ENCODE data around the gene CFAP46.

The CFAP46 gene

GRCh38 chr10:132927824-132928223, 14.5 kb downstream of the CFAP46 start:
- TF ChIP-seq CTCF (IDR thresholded peaks at IDR 0.05) = no peak
- Histone ChIP-seq H3K9me3 (no peaks in the 10 kb centered on the region), H3K4me3 (no peak overlapping the region), H3K27ac (no peak overlapping the region), H3K27me3 (peaks cover 0 to 17% of the 10 kb centered on the region in 2 donors), H3K4me1 (no peaks in the 10 kb centered on the region), H3K36me3 (no peaks in the 10 kb centered on the region)
- DNase-seq = no peak
- intact Hi-C loops (cut with DNase I; ENCODE audit: low total_unique reads) = no loop called here

DNA sequence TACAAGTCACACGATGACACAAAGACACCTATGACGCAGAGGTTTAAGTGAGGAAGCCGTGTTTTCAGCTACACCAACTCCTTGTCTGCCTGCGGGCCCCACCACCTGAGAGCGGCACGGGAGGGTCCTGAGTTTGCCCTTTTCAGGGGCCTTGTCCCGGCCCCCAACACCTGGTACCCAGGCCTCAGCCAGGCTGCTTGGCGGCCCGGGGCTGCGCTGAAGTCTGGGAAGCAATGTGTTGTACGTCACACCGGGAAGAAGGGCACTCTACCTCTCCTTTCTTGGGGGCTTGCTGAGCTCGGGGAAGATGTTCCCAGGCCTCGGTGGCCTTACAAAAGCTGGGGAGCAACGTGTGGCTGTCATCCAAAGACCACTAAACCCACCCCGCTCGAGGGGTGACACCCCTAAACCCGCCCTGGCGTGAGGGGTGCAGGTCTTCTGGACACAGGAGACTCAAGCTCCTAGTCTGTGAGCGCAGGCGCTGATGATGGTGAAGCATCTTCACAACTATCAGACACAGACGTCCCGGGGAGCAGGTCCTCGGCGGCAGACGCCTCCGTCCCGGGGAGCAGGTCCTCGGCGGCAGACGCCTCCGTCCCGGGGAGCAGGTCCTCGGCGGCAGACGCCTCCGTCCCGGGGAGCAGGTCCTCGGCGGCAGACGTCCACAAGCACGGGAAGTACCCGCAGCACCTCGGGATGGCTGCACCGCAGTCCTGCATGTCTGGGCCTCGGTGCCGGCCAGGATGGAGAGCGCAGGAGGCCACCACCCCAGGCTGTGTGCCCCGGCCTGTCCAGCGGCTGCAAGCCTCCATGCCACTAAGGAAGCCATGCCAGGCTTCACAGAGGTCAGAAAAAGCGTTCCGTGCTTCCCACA, 15.4 kb downstream of the CFAP46 start:
- no peaks in the 10 kb centered on the region for H3K36me3 ChIP-seq
- intact Hi-C loops (cut with DNase I; ENCODE audit: low total_unique reads) = no loop called here
- no peak overlapping the region for H3K27ac ChIP-seq
- TF ChIP-seq CTCF (IDR thresholded peaks at IDR 0.05) = no peak
- no peaks in the 10 kb centered on the region for H3K9me3 ChIP-seq
- no peaks in the 10 kb centered on the region for H3K4me1 ChIP-seq
- H3K4me3 ChIP-seq = no peak overlapping the region
- DNase-seq = no peak
- peaks cover 0 to 22% of the 10 kb centered on the region in 2 donors for H3K27me3 ChIP-seq

GRCh38 chr10:132926070-132926469, 16.3 kb downstream of the CFAP46 start:
- intact Hi-C loops (cut with DNase I; ENCODE audit: low total_unique reads) = no loop called here
- Histone ChIP-seq H3K4me1 (no peaks in the 10 kb centered on the region), H3K9me3 (no peaks in the 10 kb centered on the region), H3K36me3 (no peaks in the 10 kb centered on the region), H3K27me3 (peaks cover 0 to 23% of the 10 kb centered on the region in 2 donors), H3K27ac (no peak overlapping the region), H3K4me3 (no peak overlapping the region)
- no peak for DNase-seq
- TF ChIP-seq CTCF (IDR thresholded peaks at IDR 0.05) = no peak

- Histone ChIP-seq H3K4me1 (no peaks in the 10 kb centered on the region), H3K27me3 (peaks cover 0 to 28% of the 10 kb centered on the region in 2 donors), H3K36me3 (no peaks in the 10 kb centered on the region), H3K27ac (no peak overlapping the region), H3K4me3 (no peak overlapping the region), H3K9me3 (no peaks in the 10 kb centered on the region)
- intact Hi-C loops (cut with DNase I; ENCODE audit: low total_unique reads) = no loop called here
- no peak for DNase-seq
- no peak for TF ChIP-seq CTCF (IDR thresholded peaks at IDR 0.05)
These were observed 16.8 kb downstream of the CFAP46 start for GRCh38 chr10:132925614-132926013.

DNA sequence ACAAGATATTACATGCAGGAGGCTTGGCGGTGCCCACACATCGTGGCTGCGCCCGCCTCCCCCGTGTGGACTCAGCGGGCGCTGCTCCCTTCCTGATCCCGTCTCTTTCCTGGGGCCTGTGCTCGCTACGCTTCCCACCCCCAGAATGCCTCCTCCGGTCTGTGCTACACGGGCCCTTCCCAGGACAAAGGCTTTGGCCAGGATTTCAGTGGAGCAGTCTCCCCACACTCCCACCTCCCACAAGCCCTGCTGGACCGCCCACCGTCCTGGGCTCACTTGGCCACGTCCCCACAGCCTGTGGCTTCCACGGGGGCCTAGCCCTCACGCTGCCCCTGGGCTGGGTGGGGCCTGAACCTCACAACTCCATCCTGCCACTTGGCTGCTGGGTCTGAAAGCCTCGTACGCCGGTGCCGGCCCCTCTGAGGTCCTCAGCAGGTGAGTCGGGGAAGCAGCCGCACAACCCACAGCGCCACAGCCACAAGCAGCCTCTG, 17.3 kb downstream of the CFAP46 start:
- Histone ChIP-seq H3K4me3 (no peak overlapping the region), H3K9me3 (no peaks in the 10 kb centered on the region), H3K27me3 (peaks cover 0 to 33% of the 10 kb centered on the region in 2 donors), H3K27ac (no peak overlapping the region), H3K4me1 (no peaks in the 10 kb centered on the region), H3K36me3 (no peaks in the 10 kb centered on the region)
- intact Hi-C loops (cut with DNase I; ENCODE audit: low total_unique reads) = no loop called here
- no peak for DNase-seq
- no peak for TF ChIP-seq CTCF (IDR thresholded peaks at IDR 0.05)

Data from tibial artery (tissue), 4 donors.